Panc1 (cell line): ENCODE measurements around the gene MAGI3. TPM values are rescaled to one million over a fixed set of nuclear protein-coding genes. Genes with fewer than 3 reads are reported as not detected.

ENCODE experiments used
- ATAC-seq: fragments of 200-7000 bp; cut with Tn5 transposase; 2 replicates; pipeline ENCODE4 v1.9.1; 2020; ENCODE audit warnings: mild to moderate bottlenecking, moderate library complexity
- BruUV-seq: library from RNA; stranded (reverse); fragments of 400-500 nt; replicated peaks from 2 replicates; lab custom pipeline; 2021; lab: Mats Ljungman, UMichigan
- CTCF ChIA-PET: fragments of 300-600 bp; sonication (Branson Sonifier 250); formaldehyde crosslinking; loops from one replicate; lab custom pipeline; 2022; ENCODE audit warnings: antibody characterized with exemption; lab: Charles Lee
- POLR2A ChIA-PET: fragments of 300-600 bp; sonication (Branson Sonifier 250); formaldehyde crosslinking; loops from one replicate; lab custom pipeline; 2022; ENCODE audit warnings: antibody characterized with exemption; lab: Charles Lee
- DNase-seq: peaks from one replicate; pipeline ENCODE4 v3.0.0-alpha.2; 2010; ENCODE audit warnings: low read depth, low spot score
- H3K27ac ChIP-seq: 2 replicates; pipeline ENCODE4 v1.5.1; 2011; ENCODE audit warnings: mild to moderate bottlenecking, low read length, inconsistent platforms
- H3K27me3 ChIP-seq: fragments of 200-500 bp; sonication (Bioruptor generic); 2 replicates; pipeline ENCODE4 v1.6.0; 2014; ENCODE audit warnings: low read length, inconsistent platforms; ENCODE audit not compliant: control insufficient read depth, insufficient read depth
- H3K36me3 ChIP-seq: fragments of 200-500 bp; sonication (Bioruptor generic); 2 replicates; pipeline ENCODE4 v1.5.1; 2014; ENCODE audit warnings: inconsistent platforms, mild to moderate bottlenecking, low read length, moderate library complexity; ENCODE audit not compliant: control insufficient read depth, insufficient read depth
- H3K4me1 ChIP-seq: 2 replicates; pipeline ENCODE4 v1.5.1; 2011; ENCODE audit warnings: inconsistent platforms, mild to moderate bottlenecking, low read length, moderate library complexity; ENCODE audit not compliant: control insufficient read depth, insufficient read depth
- H3K4me3 ChIP-seq, 2 experiments: 2 replicates each; pipeline ENCODE4 v1.5.1; 2011 to 2012; ENCODE audit warnings: low read depth in 2 of 2, low read length in 2 of 2, mild to moderate bottlenecking in 2 of 2, inconsistent platforms in 1 of 2, moderate library complexity in 1 of 2
- H3K9me3 ChIP-seq: fragments of 200-500 bp; sonication (Bioruptor generic); 2 replicates; pipeline ENCODE4 v1.5.1; 2014; ENCODE audit warnings: low read depth, mild to moderate bottlenecking, inconsistent platforms, low read length, moderate library complexity; ENCODE audit not compliant: control insufficient read depth, insufficient read depth
- CTCF ChIP-seq: fragments of 450-650 bp; IDR thresholded peaks from 2 replicates; pipeline ENCODE4 v1.5.1; 2017; ENCODE audit warnings: mild to moderate bottlenecking
- POLR2AphosphoS5 ChIP-seq: IDR thresholded peaks from 2 replicates; pipeline ENCODE4 v1.6.1; 2012; ENCODE audit warnings: mild to moderate bottlenecking, low read depth, low read length, moderate library complexity
- REST ChIP-seq, 2 experiments: IDR thresholded peaks; 2 replicates each; pipeline ENCODE4 v1.6.1; 2011 to 2012; ENCODE audit warnings: low read depth in 2 of 2, control low read depth in 1 of 2, low read length in 1 of 2, mild to moderate bottlenecking in 1 of 2, moderate library complexity in 1 of 2; ENCODE audit not compliant: insufficient read depth in 1 of 2
- SIN3A ChIP-seq: IDR thresholded peaks from 2 replicates; pipeline ENCODE4 v1.6.1; 2012; ENCODE audit warnings: low read depth, mild to moderate bottlenecking, low read length, moderate library complexity, borderline replicate concordance; ENCODE audit not compliant: insufficient read depth
- TCF7L2 ChIP-seq: IDR thresholded peaks from 2 replicates; pipeline ENCODE4 v1.6.1; 2011; ENCODE audit warnings: mild to moderate bottlenecking, low read depth, low read length, inconsistent platforms
- in situ Hi-C: cut with HindIII; loops from 2 replicates; pipeline ENCODE4 v1.10.0; 2016; ENCODE audit warnings: low sequenced_read_pairs, low pct_unique_long_range_greater_than_20kb
- intact Hi-C: fragments of 100-400 bp; cut with micrococcal nuclease; formaldehyde crosslinking; loops from one replicate; pipeline ENCODE4 v1.10.0; 2022; ENCODE audit not compliant: unreplicated experiment
- total RNA-seq: library from RNA; stranded (reverse); gene quantifications from one replicate; pipeline ENCODE4 v1.2.1, GENCODE V29; 2021; ENCODE audit not compliant: unreplicated experiment

Gene MAGI3
- total RNA-seq, 1 experiment from 2014 or later, result 10.9 TPM

GRCh38 chr1:113423826-113424225 lies 33.5 kb downstream of the MAGI3 start:
- no peaks in the 10 kb centered on the region; the same call in 1 of the 2 replicates for H3K9me3 ChIP-seq
- no peak for ATAC-seq

GRCh38 chr1:113429461-113430153 lies 39.3 kb downstream of the MAGI3 start:
- no peak for DNase-seq
- POLR2A ChIA-PET, result no interaction called here
- ATAC-seq, result no peak

More at GRCh38 chr1:113423826-113424225, 33.5 kb downstream of the MAGI3 start:
- TF ChIP-seq REST (IDR thresholded peaks at IDR 0.05; ENCODE audit: insufficient read depth in 1 of 2, low read depth in 2 of 2, low read length in 1 of 2) (no peak), SIN3A (no peak), CTCF (no peak), TCF7L2 (no peak), POLR2AphosphoS5 (no peak)
- H3K27me3 ChIP-seq, result no peaks in the 10 kb centered on the region
- no peaks in the 10 kb centered on the region for H3K36me3 ChIP-seq
- ChIA-PET CTCF (no interaction called here), POLR2A (no interaction called here)
- intact Hi-C loops, result no loop called here
- H3K27ac ChIP-seq, result no peak overlapping the region
- no peaks in the 10 kb centered on the region for H3K4me1 ChIP-seq
- no peak overlapping the region for H3K4me3 ChIP-seq
- BruUV-seq, result no TSS peak
- DNase-seq, result no peak
- in situ Hi-C loops, result no loop called here

More at GRCh38 chr1:113429461-113430153, 39.3 kb downstream of the MAGI3 start:
- in situ Hi-C loops (no loop called here), intact Hi-C loops (no loop called here)
- H3K27ac ChIP-seq, result no peak overlapping the region
- H3K27me3 ChIP-seq, result no peaks in the 10 kb centered on the region
- no TSS peak for BruUV-seq
- no peaks in the 10 kb centered on the region for H3K36me3 ChIP-seq
- H3K4me3 ChIP-seq, result no peak overlapping the region
- TF ChIP-seq SIN3A, result no peak
- TF ChIP-seq POLR2AphosphoS5, result no peak
- no peak for TF ChIP-seq CTCF
- TF ChIP-seq REST (IDR thresholded peaks at IDR 0.05; ENCODE audit: insufficient read depth in 1 of 2, low read depth in 2 of 2, low read length in 1 of 2), result no peak
- no peak for TF ChIP-seq TCF7L2
- H3K9me3 ChIP-seq, result no peaks in the 10 kb centered on the region
- CTCF ChIA-PET, result no interaction called here
- peaks cover 3% of the 10 kb centered on the region; the same call in 1 of the 2 replicates for H3K4me1 ChIP-seq
